Anterior cingulate cortex (tissue), 58 donors: ENCODE measurements around the gene PPARA.
"Not testable (repeated sequence)": the region's sequence is repeated elsewhere in the genome, so short reads cannot be mapped to it uniquely, and the experiment has no call there.

Experiments used
- DNase-seq, 58 donors: peaks; one replicate each; lab custom pipeline; 2025; lab: John Stamatoyannopoulos, UW

The PPARA gene

GRCh38 chr22:46124383-46125144 is 25.8 kb upstream of the PPARA start:
- DNase-seq, result no peak

- DNase-seq, result no peak
Measured at GRCh38 chr22:46125311-46125710, 25.0 kb upstream of the PPARA start.

GRCh38 chr22:46125816-46126765 is 24.2 kb upstream of the PPARA start:
- DNase-seq, result no peak

GRCh38 chr22:46126853-46127385 is 23.4 kb upstream of the PPARA start:
- no peak for DNase-seq

- DNase-seq, result no peak
Measured at GRCh38 chr22:46127556-46127955, 22.8 kb upstream of the PPARA start.

GRCh38 chr22:46128606-46129005 is 21.7 kb upstream of the PPARA start:
- DNase-seq, result no peak

- DNase-seq, result peak in 3 of 58 donors; percentile 33 to 52 (median 44)
Measured at GRCh38 chr22:46129390-46130041, 20.8 kb upstream of the PPARA start.

- no peak for DNase-seq
Measured at GRCh38 chr22:46131151-46131587, 19.2 kb upstream of the PPARA start.

- DNase-seq, result not testable (repeated sequence)
Measured at GRCh38 chr22:46132193-46132829, 18.0 kb upstream of the PPARA start.

- DNase-seq, result no peak
Measured at GRCh38 chr22:46132830-46133587, 17.3 kb upstream of the PPARA start.

GRCh38 chr22:46133588-46133855 is 16.8 kb upstream of the PPARA start:
- DNase-seq, result no peak

- no peak for DNase-seq
Measured at GRCh38 chr22:46134111-46134705, 16.1 kb upstream of the PPARA start.

GRCh38 chr22:46135611-46136485 is 14.5 kb upstream of the PPARA start:
- no peak for DNase-seq

GRCh38 chr22:46136486-46137217 is 13.7 kb upstream of the PPARA start:
- no peak for DNase-seq

GRCh38 chr22:46137218-46137766 is 13.0 kb upstream of the PPARA start:
- no peak for DNase-seq

GRCh38 chr22:46138058-46138797 is 12.1 kb upstream of the PPARA start:
- DNase-seq, result no peak
